CD14-positive monocyte (primary cell): ENCODE data around the gene HOXD13. TPM values are rescaled to one million over a fixed set of nuclear protein-coding genes. Genes with fewer than 3 reads are reported as not detected.
A peak's percentile ranks its signal among the peaks of the same experiment; 100 is the strongest.

ENCODE experiments used
- DNase-seq, 3 donors: peaks; one replicate each; pipeline ENCODE4 v3.0.0-alpha.2; 2011 to 2022
- H2AFZ ChIP-seq: 2 replicates; pipeline ENCODE4 v1.6.0; 2012; ENCODE audit warnings: mild to moderate bottlenecking, low read depth, low read length, inconsistent platforms; ENCODE audit not compliant: insufficient read depth, poor library complexity, severe bottlenecking
- H3K27ac ChIP-seq, 2 donors: 1 replicate in 1 of 2; 2 replicates in 1 of 2; pipeline ENCODE4 v1.5.1; 2012 to 2013; ENCODE audit warnings: low read length in 2 of 2, control low read depth in 1 of 2, inconsistent platforms in 1 of 2, low read depth in 1 of 2, mild to moderate bottlenecking in 1 of 2
- H3K27me3 ChIP-seq, 2 donors: one replicate each; pipeline versions ENCODE4 v1.6.0 to v1.6.1; 2011 to 2013; ENCODE audit warnings: low read length in 2 of 2; ENCODE audit not compliant: control insufficient read depth in 2 of 2, insufficient read depth in 2 of 2
- H3K36me3 ChIP-seq, 2 donors: replicated peaks in 1 of 2; 1 replicate in 1 of 2; 2 replicates in 1 of 2; pipeline versions ENCODE4 v1.5.1 to v1.6.1; 2012 to 2013; ENCODE audit warnings: low read length in 2 of 2, control low read depth in 1 of 2, inconsistent platforms in 1 of 2, mild to moderate bottlenecking in 1 of 2; ENCODE audit not compliant: insufficient read depth in 2 of 2, control insufficient read depth in 1 of 2
- H3K4me1 ChIP-seq, 2 donors: 1 replicate in 1 of 2; 2 replicates in 1 of 2; pipeline versions ENCODE4 v1.5.1 to v1.6.1; 2012 to 2013; ENCODE audit warnings: low read length in 2 of 2, control low read depth in 1 of 2, inconsistent platforms in 1 of 2, mild to moderate bottlenecking in 1 of 2, moderate library complexity in 1 of 2; ENCODE audit not compliant: insufficient read depth in 2 of 2, control insufficient read depth in 1 of 2
- H3K4me2 ChIP-seq: replicated peaks from 2 replicates; pipeline ENCODE3; 2012; ENCODE audit warnings: low read length, moderate library complexity, mild to moderate bottlenecking; ENCODE audit not compliant: poor library complexity, severe bottlenecking; ENCODE audit errors: extremely low read depth
- H3K4me3 ChIP-seq, 3 experiments: fragments of 200-600 bp in 1 of 3; sonication (generic) in 1 of 3; replicated peaks in 1 of 3; 1 replicate in 2 of 3; 2 replicates in 1 of 3; pipeline ENCODE4 v1.5.1; 2011 to 2013; ENCODE audit warnings: low read length in 3 of 3, mild to moderate bottlenecking in 3 of 3, control low read depth in 2 of 3, low read depth in 2 of 3, inconsistent platforms in 1 of 3, moderate library complexity in 1 of 3
- H3K79me2 ChIP-seq: 2 replicates; pipeline ENCODE4 v1.6.0; 2012; ENCODE audit warnings: mild to moderate bottlenecking, control low read depth, inconsistent platforms, low read length, moderate library complexity; ENCODE audit not compliant: insufficient read depth
- H3K9ac ChIP-seq: 2 replicates; pipeline ENCODE4 v1.6.0; 2017; ENCODE audit warnings: low read length, mild to moderate bottlenecking; ENCODE audit not compliant: insufficient read depth, poor library complexity, severe bottlenecking
- H3K9me3 ChIP-seq, 2 donors: replicated peaks in 1 of 2; 1 replicate in 1 of 2; 2 replicates in 1 of 2; pipeline versions ENCODE4 v1.5.1 to v1.6.1; 2012 to 2013; ENCODE audit warnings: low read length in 2 of 2, control low read depth in 1 of 2; ENCODE audit not compliant: control insufficient read depth in 1 of 2, insufficient read depth in 1 of 2
- H4K20me1 ChIP-seq: 2 replicates; pipeline ENCODE4 v1.6.0; 2012; ENCODE audit warnings: mild to moderate bottlenecking, low read length, control low read depth, moderate library complexity; ENCODE audit not compliant: insufficient read depth
- H3K27ac Mint-ChIP-seq, 7 donors: one replicate each; pipeline ENCODE4 v1.8.0; 2020; ENCODE audit warnings: mild to moderate bottlenecking in 7 of 7, mixed read lengths in 7 of 7, moderate library complexity in 6 of 7, inconsistent platforms in 2 of 7
- H3K27me3 Mint-ChIP-seq, 3 donors: one replicate each; pipeline ENCODE4 v1.8.0; 2021 to 2022; ENCODE audit warnings: low read depth in 3 of 3, mild to moderate bottlenecking in 3 of 3, mixed read lengths in 3 of 3, moderate library complexity in 3 of 3, inconsistent platforms in 1 of 3
- H3K36me3 Mint-ChIP-seq, 2 donors: one replicate each; pipeline ENCODE4 v1.8.0; 2020; ENCODE audit warnings: mixed read lengths in 2 of 2, inconsistent platforms in 1 of 2, mild to moderate bottlenecking in 1 of 2
- H3K4me1 Mint-ChIP-seq: one replicate; pipeline ENCODE4 v1.8.0; 2020; ENCODE audit warnings: mild to moderate bottlenecking, mixed read lengths
- H3K4me3 Mint-ChIP-seq, 2 donors: one replicate each; pipeline ENCODE4 v1.8.0; 2020; ENCODE audit warnings: mild to moderate bottlenecking in 2 of 2, mixed read lengths in 2 of 2, moderate library complexity in 1 of 2
- H3K9me3 Mint-ChIP-seq, 7 donors: one replicate each; pipeline ENCODE4 v1.8.0; 2020 to 2022; ENCODE audit warnings: mixed read lengths in 7 of 7, mild to moderate bottlenecking in 6 of 7, moderate library complexity in 6 of 7, inconsistent platforms in 2 of 7
- CTCF ChIP-seq: fragments of 200-600 bp; IDR thresholded peaks from one replicate; pipeline ENCODE4 v1.8.0; 2022; ENCODE audit warnings: antibody characterized with exemption, mild to moderate bottlenecking
- WGBS: methylation state at CpG from one replicate; pipeline ENCODE4 v1.1.5; 2013; ENCODE audit warnings: missing lambda C conversion rate; ENCODE audit not compliant: insufficient coverage; 5-methylcytosine and 5-hydroxymethylcytosine counted together
- intact Hi-C, 2 donors: fragments of 100-400 bp; cut with micrococcal nuclease; formaldehyde crosslinking; loops; one replicate each; pipeline versions ENCODE4 v1.15.0 to v1.15.1; 2023
- polyA plus RNA-seq, 3 donors: library from polyadenylated mRNA; depleted of rRNA in 1 of 3; unstranded in 2 of 3; stranded (reverse) in 1 of 3; fragments of 300-500 nt in 2 of 3; fragments of >200 nt in 1 of 3; fragmentation: Illumina TruSeq in 2 of 3; gene quantifications; 1 replicate in 2 of 3; 2 replicates in 1 of 3; pipeline ENCODE4 v1.2.3, GENCODE V29; 2012 to 2021

The HOXD13 gene
- polyA plus RNA-seq, 3 donors = not detected

- Histone ChIP-seq H3K4me1 (peaks cover 5 to 12% of the 10 kb centered on the region in 2 donors), H3K36me3 (no peaks in the 10 kb centered on the region), H3K9ac (no peak overlapping the region), H3K4me2 (peak overlapping the region; percentile 28), H3K79me2 (no peaks in the 10 kb centered on the region), H3K27me3 (peaks cover 85 to 97% of the 10 kb centered on the region in 2 donors), H3K4me3 (no peak overlapping the region), H4K20me1 (no peaks in the 10 kb centered on the region), H3K9me3 (peaks cover 13 to 72% of the 10 kb centered on the region in 2 donors), H2AFZ (no peak overlapping the region), H3K27ac (no peak overlapping the region)
- H3K27me3 Mint-ChIP-seq = peaks cover 91 to 99% (median 95%) of the 10 kb centered on the region in 3 donors
- peak overlapping the region in 1 of 2 donors; percentile 85 for H3K4me3 Mint-ChIP-seq
- H3K27ac Mint-ChIP-seq = no peak overlapping the region
- intact Hi-C loops = no loop called here
- H3K9me3 Mint-ChIP-seq = peaks cover 4 to 46% (median 29%) of the 10 kb centered on the region in 7 donors
- peak in 2 of 3 donors; percentile 17 to 28 for DNase-seq
- peaks cover 2 to 9% of the 10 kb centered on the region in 2 donors for H3K36me3 Mint-ChIP-seq
- peaks cover 15% of the 10 kb centered on the region for H3K4me1 Mint-ChIP-seq
- TF ChIP-seq CTCF = peak; percentile 61
- 4% methylated on average over 18 of the region's 24 CpGs for WGBS
Observed at GRCh38 chr2:176118601-176119339, 26.2 kb downstream of the HOXD13 start.

GRCh38 chr2:176120364-176121189 is 28.1 kb downstream of the HOXD13 start:
- no peak overlapping the region for H3K27ac Mint-ChIP-seq
- peaks cover 17% of the 10 kb centered on the region for H3K4me1 Mint-ChIP-seq
- Histone ChIP-seq H3K9ac (no peak overlapping the region), H3K4me2 (no peak overlapping the region), H3K79me2 (no peaks in the 10 kb centered on the region), H3K27me3 (peaks cover 86 to 97% of the 10 kb centered on the region in 2 donors), H2AFZ (no peak overlapping the region), H3K27ac (no peak overlapping the region), H3K36me3 (no peaks in the 10 kb centered on the region), H3K4me1 (peaks cover 5 to 12% of the 10 kb centered on the region in 2 donors), H4K20me1 (no peaks in the 10 kb centered on the region), H3K4me3 (no peak overlapping the region), H3K9me3 (peaks cover 13 to 78% of the 10 kb centered on the region in 2 donors)
- WGBS = 18% methylated on average over 4 of the region's 13 CpGs
- intact Hi-C loops = loop anchor here (5.0 kb wide), 2 partner anchors 38 to 1027 kb away; partner anchors contain the start of gene EVX2 (in 1 of the 2)
- H3K9me3 Mint-ChIP-seq = peaks cover 4 to 38% (median 30%) of the 10 kb centered on the region in 7 donors
- peaks cover 2 to 12% of the 10 kb centered on the region in 2 donors for H3K36me3 Mint-ChIP-seq
- no peak for TF ChIP-seq CTCF
- H3K27me3 Mint-ChIP-seq = peaks cover 91 to 99% (median 95%) of the 10 kb centered on the region in 3 donors
- no peak for DNase-seq
- peak overlapping the region in 1 of 2 donors; percentile 81 for H3K4me3 Mint-ChIP-seq
